ENCODE data around the gene DNAJB1.
"Not testable (repeated sequence)": the region's sequence is repeated elsewhere in the genome, so short reads cannot be mapped to it uniquely, and the experiment has no call there.

DNAJB1 gene

GRCh38 chr19:14517840-14518505 is at the start of gene DNAJB1:
TSS of gene DNAJB1 (minus strand) at chr19:14518397. CDS start at chr19:14518349, 48 bp downstream.
- no peak for DNase-seq (ENCODE audit: low read depth)

- DNase-seq (ENCODE audit: low read depth): no peak
Observed at GRCh38 chr19:14567079-14567478, 48.9 kb upstream of the DNAJB1 start.

GRCh38 chr19:14566712-14567077 is 48.5 kb upstream of the DNAJB1 start:
- DNase-seq (ENCODE audit: low read depth): no peak

DNA sequence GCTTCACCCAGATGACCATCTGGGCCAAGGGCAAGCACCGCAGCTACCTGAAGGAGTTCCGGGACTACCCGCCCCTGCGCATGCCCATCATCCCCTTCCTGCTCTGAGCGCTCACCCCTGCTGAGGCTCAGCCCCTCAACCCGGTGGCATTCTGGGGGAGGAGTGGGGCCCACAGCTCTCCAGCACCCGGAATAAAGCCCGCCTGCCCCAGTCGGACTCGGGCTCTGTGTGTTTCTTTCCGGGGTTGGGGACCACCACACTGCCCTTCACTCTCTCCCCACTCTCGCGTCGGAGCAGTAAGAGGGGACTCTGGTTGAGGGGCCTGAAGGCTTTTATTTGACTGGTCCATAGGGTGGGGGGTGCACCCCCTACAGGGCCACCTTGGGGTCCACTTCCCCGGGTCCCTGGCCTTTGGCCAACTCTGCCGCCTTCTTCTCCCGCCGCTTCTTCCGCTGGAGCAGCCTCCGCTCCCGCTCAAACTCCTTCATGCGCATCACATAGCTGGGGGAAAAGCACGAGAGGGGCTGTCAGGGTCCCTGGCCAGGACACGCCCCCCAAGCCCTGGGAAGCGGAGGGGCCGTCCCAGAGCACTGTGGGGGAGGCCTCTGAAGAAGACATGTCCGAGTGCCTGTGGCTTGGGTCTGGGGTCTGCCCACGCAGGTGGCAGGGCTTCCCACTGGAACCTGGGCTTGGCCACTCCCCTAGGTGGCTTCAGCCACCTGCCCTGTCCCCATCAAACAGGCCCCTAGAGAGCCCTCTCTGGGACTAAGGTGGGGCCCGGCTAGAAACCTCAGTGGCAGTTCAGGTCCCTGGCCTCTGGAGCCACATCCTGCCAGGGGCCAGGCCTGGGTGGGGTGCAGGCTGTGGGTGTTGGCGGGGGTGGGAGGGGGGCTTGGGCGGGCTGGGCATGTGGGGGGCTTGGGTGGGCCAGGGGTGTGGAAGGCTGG is 47.8 kb upstream of the DNAJB1 start:
- DNase-seq (ENCODE audit: low read depth): no peak

DNA sequence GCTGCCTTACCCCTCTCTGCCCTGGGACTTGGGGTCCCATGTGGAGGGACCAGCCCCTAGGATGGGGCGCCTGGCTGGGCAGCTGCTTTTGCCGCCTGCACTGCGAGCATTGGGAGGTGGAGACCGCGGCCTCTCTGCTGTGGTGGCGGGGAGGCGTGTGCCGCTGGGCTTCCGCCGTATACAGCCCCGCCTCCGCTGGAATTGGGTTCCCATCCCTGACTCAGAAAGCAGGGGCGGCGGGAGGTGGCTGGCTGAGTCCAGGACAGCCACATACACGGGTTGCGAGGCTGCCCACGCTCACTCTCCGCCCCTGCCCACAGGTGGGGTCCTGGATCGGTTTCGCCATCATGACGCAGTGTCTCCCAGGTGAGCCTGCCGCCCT is 47.1 kb upstream of the DNAJB1 start:
- DNase-seq (ENCODE audit: low read depth): no peak

- DNase-seq (ENCODE audit: low read depth): not testable (repeated sequence)
Observed at GRCh38 chr19:14564652-14565297, 46.6 kb upstream of the DNAJB1 start.

DNA sequence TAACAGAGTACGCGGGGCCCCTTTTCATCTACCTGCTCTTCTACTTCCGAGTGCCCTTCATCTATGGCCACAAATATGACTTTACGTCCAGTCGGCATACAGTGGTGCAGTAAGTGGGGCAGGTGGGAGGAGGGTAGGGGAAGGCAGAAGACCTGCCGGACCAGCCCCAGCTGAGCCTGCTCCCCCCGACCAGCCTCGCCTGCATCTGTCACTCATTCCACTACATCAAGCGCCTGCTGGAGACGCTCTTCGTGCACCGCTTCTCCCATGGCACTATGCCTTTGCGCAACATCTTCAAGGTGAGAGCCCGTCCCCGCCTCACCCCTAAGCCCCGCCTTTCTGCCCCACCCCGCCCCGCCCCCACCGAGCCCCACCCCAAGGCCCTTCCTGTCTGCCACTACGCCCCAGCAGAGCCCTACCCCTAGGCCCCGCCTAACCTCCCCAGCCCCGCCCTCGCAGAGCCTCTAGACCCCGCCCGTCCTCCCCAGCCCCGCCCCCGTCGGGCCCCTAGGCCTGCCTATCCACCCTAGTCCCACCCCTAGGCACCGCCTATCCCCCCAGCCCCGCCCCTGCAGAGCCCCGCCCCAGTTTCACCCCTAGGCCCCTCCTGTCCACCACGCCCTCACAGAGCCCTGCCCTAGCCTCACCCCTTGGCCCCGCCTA is 45.9 kb upstream of the DNAJB1 start:
- no peak for DNase-seq (ENCODE audit: low read depth)

DNA sequence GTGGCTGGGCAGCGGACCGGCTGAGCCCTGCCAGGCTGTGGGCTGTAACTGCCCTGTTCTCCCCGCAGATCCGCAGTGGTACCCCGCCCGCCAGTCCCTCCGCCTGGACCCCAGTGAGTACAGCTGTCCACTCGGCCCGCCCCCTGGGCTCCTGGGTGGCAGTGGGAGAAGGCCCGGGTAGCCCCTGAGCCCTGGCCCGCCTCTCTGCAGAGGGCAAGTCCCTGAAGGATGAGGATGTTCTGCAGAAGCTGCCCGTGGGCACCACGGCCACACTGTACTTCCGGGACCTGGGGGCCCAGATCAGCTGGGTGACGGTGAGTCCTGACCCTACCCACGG is 45.4 kb upstream of the DNAJB1 start:
- DNase-seq (ENCODE audit: low read depth): no peak

DNA sequence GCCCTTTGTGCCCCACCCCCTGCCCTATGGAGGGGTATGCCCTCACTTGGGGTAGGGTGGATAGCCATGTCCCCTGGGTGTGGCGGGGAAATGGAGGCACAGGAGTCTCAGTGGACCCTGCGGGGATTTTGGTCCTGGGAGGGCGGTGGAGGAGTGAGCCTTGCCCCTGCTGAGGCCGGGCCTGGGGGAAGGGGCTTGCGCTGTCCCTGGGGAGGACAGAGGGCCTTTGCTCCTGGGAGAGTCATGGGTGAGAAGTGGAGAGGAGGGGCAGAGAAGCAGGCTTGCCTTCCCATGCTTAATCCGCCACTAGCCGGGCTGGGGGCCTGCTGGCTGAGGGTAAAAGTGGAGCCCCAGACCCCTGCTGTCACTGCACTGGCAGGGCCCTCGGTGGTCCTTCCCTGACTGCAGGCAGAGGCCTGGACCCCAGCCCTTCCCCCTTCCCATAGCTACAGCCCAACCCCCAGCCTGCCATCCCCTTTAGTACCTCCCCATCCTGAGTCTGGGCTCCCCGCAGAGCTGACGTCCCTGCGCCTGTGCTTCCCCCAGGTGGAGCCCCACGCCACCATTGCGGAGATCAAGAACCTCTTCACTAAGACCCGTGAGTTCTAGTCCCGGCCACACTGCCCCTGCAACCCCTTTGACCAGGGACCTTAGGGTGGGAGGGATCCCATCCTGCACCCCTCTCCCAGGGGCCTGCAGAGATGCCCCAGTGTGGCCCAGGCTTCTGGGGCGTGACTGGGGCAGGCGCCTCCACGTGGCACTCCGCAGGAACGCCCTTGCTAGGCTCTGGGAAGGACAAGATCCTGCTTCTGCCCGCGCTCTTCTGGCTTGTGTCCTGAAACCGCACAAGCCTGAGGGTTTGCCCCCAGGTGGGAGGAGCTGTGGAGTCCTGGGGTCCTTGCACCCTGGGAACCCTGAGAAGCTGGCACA is 44.7 kb upstream of the DNAJB1 start:
- no peak for DNase-seq (ENCODE audit: low read depth)

DNA sequence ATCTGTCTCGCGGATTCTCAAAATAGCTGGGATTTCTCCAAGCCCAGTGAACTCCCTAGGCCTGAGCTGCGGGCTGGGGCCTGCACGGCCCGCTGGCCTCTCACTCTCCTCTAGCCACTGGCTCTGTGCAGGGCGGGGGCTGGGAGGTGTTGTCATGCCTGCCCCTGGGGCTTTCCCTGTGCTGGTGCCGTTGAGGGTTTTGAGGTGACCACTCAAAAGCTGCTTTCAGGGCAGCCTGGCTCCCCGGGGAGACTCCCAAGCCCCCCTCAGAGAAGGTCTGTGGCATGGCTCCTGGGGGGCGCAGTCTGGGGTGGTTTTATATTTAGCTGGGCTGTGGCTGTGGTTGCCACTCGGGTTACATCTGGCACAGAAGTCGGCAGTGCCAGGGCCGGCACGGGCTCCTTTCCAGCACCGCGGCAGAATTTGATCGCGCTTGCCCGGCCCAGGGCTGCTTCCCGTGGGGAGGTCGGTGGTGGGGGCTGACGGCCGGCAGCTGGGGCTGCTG is 43.7 kb upstream of the DNAJB1 start:
- no peak for DNase-seq (ENCODE audit: low read depth)

GRCh38 chr19:14561249-14561648 is 43.1 kb upstream of the DNAJB1 start:
- DNase-seq (ENCODE audit: low read depth): no peak

DNA sequence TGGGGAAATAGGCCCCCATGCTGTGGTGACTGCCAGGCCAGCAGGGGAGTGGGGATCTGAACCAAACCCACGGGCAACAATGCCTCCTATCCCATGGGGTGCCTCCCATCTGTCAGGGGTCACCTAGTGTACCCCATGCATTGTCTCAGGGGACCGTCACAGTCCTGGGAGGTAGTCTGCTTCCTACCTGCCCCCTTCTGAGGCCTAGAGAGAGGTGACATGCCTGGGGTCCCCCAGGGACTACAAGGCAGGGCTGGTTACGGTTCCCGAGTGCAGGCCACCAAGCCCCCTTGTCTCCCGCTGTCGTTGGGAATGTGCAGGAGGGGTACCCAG is 42.5 kb upstream of the DNAJB1 start:
- no peak for DNase-seq (ENCODE audit: low read depth)

DNA sequence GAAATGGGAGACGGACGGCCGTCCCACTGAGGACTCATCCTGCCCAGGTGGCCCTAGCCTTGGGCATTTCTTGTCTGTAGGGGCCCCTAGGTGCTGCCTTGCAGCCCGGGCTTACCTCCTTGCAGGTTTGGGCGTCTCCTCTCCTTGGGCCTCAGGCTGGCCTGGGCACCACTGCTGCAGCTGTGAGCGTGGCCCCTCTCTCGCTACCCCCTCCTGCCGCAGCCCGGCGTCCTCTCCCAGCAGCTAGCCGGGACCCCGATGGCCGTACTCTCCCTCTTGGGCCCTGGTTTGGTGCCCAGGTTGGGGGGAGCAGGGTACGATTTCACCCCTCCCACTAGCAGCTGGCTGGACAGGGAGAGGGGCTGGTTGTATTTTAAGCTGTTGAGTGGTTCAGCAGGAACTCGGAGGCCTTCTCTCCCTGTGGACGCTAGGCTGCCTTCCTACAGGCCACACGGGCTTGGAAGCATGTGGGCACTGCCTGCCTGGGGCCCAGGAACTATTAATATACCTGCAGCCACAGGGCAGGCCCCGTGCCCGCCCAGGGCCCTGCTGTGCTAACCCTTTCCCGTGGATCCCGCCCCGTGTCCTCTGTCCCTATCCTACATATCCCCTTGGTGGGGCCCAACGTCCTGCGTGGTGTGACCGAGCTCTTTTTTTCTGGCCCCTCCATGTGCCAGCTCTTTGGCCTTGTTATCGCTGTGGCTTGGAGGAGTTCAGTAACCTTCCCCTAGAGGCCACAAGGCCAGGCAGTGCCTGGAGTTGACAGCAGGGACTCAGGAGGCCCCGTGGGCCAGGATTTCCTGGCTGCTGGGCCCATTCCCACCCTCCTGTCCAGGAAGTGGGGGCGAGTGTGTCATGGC is 41.9 kb upstream of the DNAJB1 start:
- no peak for DNase-seq (ENCODE audit: low read depth)

GRCh38 chr19:14558370-14559066 is 40.3 kb upstream of the DNAJB1 start:
- no peak for DNase-seq (ENCODE audit: low read depth)

GRCh38 chr19:14556662-14557188 is 38.5 kb upstream of the DNAJB1 start:
- no peak for DNase-seq (ENCODE audit: low read depth)

GRCh38 chr19:14555918-14556661 is 37.9 kb upstream of the DNAJB1 start:
- DNase-seq (ENCODE audit: low read depth): no peak

DNA sequence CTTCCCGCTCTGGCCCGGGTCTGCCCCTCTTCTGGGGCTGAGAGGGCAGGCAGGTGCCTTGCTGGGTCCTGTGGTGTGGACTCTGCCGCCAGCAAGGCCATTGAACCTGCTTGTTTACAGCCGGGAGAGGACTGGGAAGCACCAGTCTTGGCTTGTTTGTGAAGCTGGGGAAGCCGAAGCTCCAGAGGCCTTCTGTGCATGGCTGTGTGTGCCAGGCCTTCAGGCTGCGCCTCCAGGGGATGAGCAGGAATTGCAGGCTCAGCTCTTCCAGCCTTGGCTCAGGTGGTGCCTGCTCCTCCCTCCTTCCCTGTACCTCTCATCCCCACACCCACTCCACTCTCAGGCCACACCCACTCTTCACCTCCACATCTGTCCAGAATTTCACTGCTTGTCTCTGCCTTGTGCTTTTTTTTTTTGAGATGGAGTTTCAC is 36.2 kb upstream of the DNAJB1 start:
- DNase-seq (ENCODE audit: low read depth): no peak

GRCh38 chr19:14553939-14554243 is 35.7 kb upstream of the DNAJB1 start:
- DNase-seq (ENCODE audit: low read depth): no peak

All from HS-27A (cell line).